ENCODE results near the gene EFCAB14.

DNA sequence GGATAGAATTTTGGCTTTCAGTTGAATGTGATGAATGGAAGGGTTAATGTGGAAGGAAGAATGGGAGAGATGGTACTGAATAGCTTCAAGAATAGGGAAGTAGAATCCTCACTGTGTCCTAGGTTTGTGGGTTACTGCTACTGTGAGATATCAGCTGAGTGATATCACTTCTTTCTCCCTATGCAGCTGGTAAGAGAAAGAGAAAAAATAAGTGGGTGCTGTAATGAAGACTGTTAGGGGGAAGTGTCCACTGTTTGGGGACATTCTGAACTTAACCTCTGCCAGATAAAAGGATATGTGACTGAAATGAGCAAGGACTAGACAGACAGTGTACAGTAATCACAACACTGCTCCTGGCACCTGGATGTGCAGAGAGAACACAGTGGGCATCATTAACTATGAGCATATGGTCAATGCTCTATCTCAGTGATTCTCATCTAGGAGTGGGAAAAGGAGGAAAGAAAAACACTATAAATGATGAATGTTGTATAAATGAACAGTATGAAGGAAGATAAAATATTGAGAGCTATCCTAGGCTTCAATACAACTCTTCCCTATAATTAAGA, 76.7 kb downstream of the EFCAB14 start:
- TF ChIP-seq EP300 (IDR thresholded peaks at IDR 0.05), result no peak
- no peak for TF ChIP-seq CTCF (IDR thresholded peaks at IDR 0.05)
